Neural progenitor cell (in vitro differentiated cells): ENCODE results near the gene MCTP2. TPM values are rescaled to one million over a fixed set of nuclear protein-coding genes. Genes with fewer than 3 reads are reported as not detected.

Experiments used
- DNase-seq: peaks from one replicate; pipeline ENCODE4 v3.0.0-alpha.2; 2016; ENCODE audit warnings: low spot score
- H2AFZ ChIP-seq: fragments of 200-600 bp; sonication (generic); replicated peaks from 2 replicates; pipeline ENCODE4 v1.6.1; 2016; ENCODE audit warnings: antibody characterized with exemption
- H3F3A ChIP-seq: fragments of 200-600 bp; sonication (generic); 2 replicates; pipeline ENCODE4 v1.6.1; 2016; ENCODE audit warnings: antibody characterized with exemption, low read depth
- H3K27ac ChIP-seq: fragments of 200-600 bp; sonication (generic); 2 replicates; pipeline ENCODE4 v1.5.1; 2016; ENCODE audit warnings: mild to moderate bottlenecking
- H3K27me3 ChIP-seq: fragments of 200-600 bp; sonication (generic); 2 replicates; pipeline ENCODE4 v1.6.1; 2016; ENCODE audit warnings: mild to moderate bottlenecking, moderate library complexity
- H3K36me3 ChIP-seq: fragments of 200-600 bp; sonication (generic); 2 replicates; pipeline ENCODE4 v1.5.1; 2016
- H3K4me1 ChIP-seq: fragments of 200-600 bp; sonication (generic); 2 replicates; pipeline ENCODE4 v1.6.1; 2016; ENCODE audit warnings: mixed run types
- H3K4me2 ChIP-seq: fragments of 200-600 bp; sonication (generic); 2 replicates; pipeline ENCODE4 v1.6.1; 2016
- H3K4me3 ChIP-seq: fragments of 200-600 bp; sonication (generic); 2 replicates; pipeline ENCODE4 v1.5.1; 2016
- H3K79me2 ChIP-seq: fragments of 200-600 bp; sonication (generic); 2 replicates; pipeline ENCODE4 v1.6.1; 2016; ENCODE audit warnings: low read depth
- H3K9ac ChIP-seq: fragments of 200-600 bp; sonication (generic); 2 replicates; pipeline ENCODE4 v1.6.1; 2016
- H3K9me3 ChIP-seq: fragments of 200-600 bp; sonication (generic); 2 replicates; pipeline ENCODE4 v1.5.1; 2016; ENCODE audit warnings: low read depth
- H4K20me1 ChIP-seq: fragments of 200-600 bp; sonication (generic); 2 replicates; pipeline ENCODE4 v1.6.1; 2016; ENCODE audit warnings: low read depth
- H3K27ac Mint-ChIP-seq: 3 replicates; pipeline ENCODE4 v1.8.0; 2021; ENCODE audit warnings: mixed read lengths
- H3K27me3 Mint-ChIP-seq: 2 replicates; pipeline ENCODE4 v1.8.0; 2022; ENCODE audit warnings: low read depth, mild to moderate bottlenecking, inconsistent platforms, moderate library complexity, mixed read lengths; ENCODE audit not compliant: insufficient read depth
- H3K36me3 Mint-ChIP-seq: 3 replicates; pipeline ENCODE4 v1.8.0; 2021; ENCODE audit warnings: mixed read lengths
- H3K4me1 Mint-ChIP-seq: 3 replicates; pipeline ENCODE4 v1.8.0; 2021; ENCODE audit warnings: mixed read lengths
- H3K4me3 Mint-ChIP-seq: 3 replicates; pipeline ENCODE4 v1.8.0; 2021; ENCODE audit warnings: mild to moderate bottlenecking, moderate library complexity, mixed read lengths
- H3K9me3 Mint-ChIP-seq: 3 replicates; pipeline ENCODE4 v1.8.0; 2020; ENCODE audit warnings: mixed read lengths
- EZH2 ChIP-seq: fragments of 200-600 bp; sonication (generic); IDR thresholded peaks from 2 replicates; pipeline ENCODE4 v1.6.1; 2017; ENCODE audit warnings: antibody characterized with exemption, mild to moderate bottlenecking, moderate library complexity
- EZH2phosphoT487 ChIP-seq: fragments of 200-600 bp; sonication (generic); IDR thresholded peaks from 2 replicates; pipeline ENCODE4 v1.6.1; 2017; ENCODE audit warnings: antibody characterized with exemption
- total RNA-seq: library from RNA; depleted of rRNA; stranded (reverse); fragments of >200 nt; gene quantifications from 2 replicates; pipeline ENCODE4 v1.2.3, GENCODE V29; 2015; ENCODE audit warnings: low replicate concordance
- TF ChIP-seq, protein P1 (sequence below): fragments of 200-600 bp; sonication (generic); IDR thresholded peaks from 2 replicates; pipeline ENCODE4 v1.5.1; 2017; ENCODE audit warnings: antibody characterized with exemption, mild to moderate bottlenecking

The MCTP2 gene
- total RNA-seq, 1 donor from 2014 or later: 0.17 TPM

DNA sequence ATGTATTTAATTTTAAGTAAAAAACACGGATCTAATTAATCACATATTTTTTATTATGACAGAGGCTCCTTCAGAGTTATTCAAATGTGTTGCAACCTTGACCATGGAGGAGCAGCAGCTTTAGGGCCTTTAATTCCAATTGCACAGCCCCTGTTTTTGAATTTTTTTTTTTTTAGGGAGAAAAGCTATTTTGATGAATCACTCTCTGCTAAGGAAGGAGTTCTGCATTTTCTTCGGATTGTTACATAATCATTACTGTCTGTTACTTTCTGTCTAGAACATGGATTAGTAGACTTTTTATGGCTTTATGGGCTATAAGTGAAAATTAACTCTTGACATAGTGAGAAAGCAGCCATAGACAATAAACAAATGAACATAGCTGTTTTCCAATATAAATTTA lies 90.8 kb downstream of the MCTP2 start:
- Histone ChIP-seq H3K4me3 (no peak overlapping the region), H3K9me3 (no peaks in the 10 kb centered on the region), H3K4me1 (no peaks in the 10 kb centered on the region), H3K36me3 (no peaks in the 10 kb centered on the region), H2AFZ (no peak overlapping the region), H3K79me2 (no peaks in the 10 kb centered on the region), H4K20me1 (no peaks in the 10 kb centered on the region), H3K27me3 (no peaks in the 10 kb centered on the region), H3K4me2 (no peak overlapping the region), H3K9ac (no peak overlapping the region), H3K27ac (no peak overlapping the region), H3F3A (no peaks in the 10 kb centered on the region)
- Mint-ChIP-seq H3K27me3 (peaks cover 8% of the 10 kb centered on the region), H3K27ac (no peak overlapping the region), H3K36me3 (no peaks in the 10 kb centered on the region), H3K4me1 (peaks cover 5% of the 10 kb centered on the region), H3K9me3 (no peaks in the 10 kb centered on the region), H3K4me3 (no peak overlapping the region)
- DNase-seq: no peak
- TF ChIP-seq, protein P1, sequence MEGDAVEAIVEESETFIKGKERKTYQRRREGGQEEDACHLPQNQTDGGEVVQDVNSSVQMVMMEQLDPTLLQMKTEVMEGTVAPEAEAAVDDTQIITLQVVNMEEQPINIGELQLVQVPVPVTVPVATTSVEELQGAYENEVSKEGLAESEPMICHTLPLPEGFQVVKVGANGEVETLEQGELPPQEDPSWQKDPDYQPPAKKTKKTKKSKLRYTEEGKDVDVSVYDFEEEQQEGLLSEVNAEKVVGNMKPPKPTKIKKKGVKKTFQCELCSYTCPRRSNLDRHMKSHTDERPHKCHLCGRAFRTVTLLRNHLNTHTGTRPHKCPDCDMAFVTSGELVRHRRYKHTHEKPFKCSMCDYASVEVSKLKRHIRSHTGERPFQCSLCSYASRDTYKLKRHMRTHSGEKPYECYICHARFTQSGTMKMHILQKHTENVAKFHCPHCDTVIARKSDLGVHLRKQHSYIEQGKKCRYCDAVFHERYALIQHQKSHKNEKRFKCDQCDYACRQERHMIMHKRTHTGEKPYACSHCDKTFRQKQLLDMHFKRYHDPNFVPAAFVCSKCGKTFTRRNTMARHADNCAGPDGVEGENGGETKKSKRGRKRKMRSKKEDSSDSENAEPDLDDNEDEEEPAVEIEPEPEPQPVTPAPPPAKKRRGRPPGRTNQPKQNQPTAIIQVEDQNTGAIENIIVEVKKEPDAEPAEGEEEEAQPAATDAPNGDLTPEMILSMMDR: no peak
- TF ChIP-seq EZH2phosphoT487: no peak
- TF ChIP-seq EZH2: no peak

DNA sequence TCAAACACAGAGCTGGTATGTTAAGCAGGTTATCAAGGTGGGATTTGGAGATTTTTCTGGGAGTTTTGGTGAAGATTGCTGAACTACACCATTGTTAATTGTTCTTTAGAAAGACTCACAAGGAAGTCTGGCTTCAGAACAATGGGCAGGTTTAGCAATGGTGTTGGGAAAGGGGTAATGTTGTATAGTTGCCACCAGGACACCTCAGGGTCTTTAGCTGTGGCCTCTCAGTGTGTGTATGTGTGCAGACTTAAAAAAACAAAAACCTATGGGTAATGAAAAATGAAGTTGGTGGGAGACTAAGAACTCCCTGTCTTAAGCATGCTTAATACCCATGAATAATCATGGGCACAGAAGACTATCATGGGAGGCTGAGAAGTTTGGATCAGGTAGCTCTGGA lies 91.7 kb downstream of the MCTP2 start:
- Mint-ChIP-seq H3K27ac (no peak overlapping the region), H3K9me3 (no peaks in the 10 kb centered on the region), H3K27me3 (peaks cover 8% of the 10 kb centered on the region), H3K36me3 (no peaks in the 10 kb centered on the region), H3K4me1 (peaks cover 5% of the 10 kb centered on the region), H3K4me3 (no peak overlapping the region)
- Histone ChIP-seq H3K4me3 (no peak overlapping the region), H3K9me3 (no peaks in the 10 kb centered on the region), H3K27ac (no peak overlapping the region), H3K4me2 (no peak overlapping the region), H3K27me3 (no peaks in the 10 kb centered on the region), H2AFZ (no peak overlapping the region), H3K4me1 (no peaks in the 10 kb centered on the region), H4K20me1 (no peaks in the 10 kb centered on the region), H3F3A (no peaks in the 10 kb centered on the region), H3K9ac (no peak overlapping the region), H3K36me3 (no peaks in the 10 kb centered on the region), H3K79me2 (no peaks in the 10 kb centered on the region)
- no peak for DNase-seq
- TF ChIP-seq, protein P1: no peak
- TF ChIP-seq EZH2 (no peak), EZH2phosphoT487 (no peak)

DNA sequence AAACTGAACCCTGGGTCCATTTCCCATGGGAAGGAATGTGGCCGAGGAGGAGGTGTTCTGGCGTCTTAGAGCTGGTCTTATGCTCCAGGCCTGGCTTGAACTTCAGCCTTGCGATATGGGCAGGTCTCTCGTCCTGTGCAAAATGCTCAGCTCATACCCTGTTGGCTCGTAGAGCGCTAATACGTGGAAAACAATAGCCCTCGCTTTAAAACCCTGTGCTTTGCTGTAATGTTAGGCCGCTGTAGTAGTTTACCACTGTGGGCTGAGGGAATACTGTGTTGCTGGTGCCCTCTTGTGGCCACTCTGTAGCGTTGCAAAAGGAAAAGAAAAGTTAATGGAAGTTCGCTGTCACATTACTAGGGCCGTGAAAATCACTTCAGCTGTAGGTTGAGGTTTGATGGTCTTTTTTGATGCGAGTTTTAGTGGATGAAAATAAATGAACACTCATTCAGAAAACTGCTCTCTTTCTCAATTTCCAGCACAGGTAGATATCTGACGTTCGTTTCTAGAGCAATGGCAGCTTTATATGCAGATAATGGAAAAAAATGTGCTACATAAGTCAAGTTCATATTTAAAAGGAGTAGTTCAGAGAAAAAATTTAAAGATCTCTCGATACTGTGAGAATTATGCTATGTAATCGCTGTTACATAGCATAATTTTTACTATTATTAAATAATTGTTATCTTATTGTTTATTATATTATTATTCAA lies 92.9 kb downstream of the MCTP2 start:
- no peak overlapping the region for H3K4me2 ChIP-seq

More for the DNA sequence above, 92.9 kb downstream of the MCTP2 start:
- H3K4me1 ChIP-seq: no peaks in the 10 kb centered on the region
- Mint-ChIP-seq H3K4me3 (no peak overlapping the region), H3K9me3 (no peaks in the 10 kb centered on the region), H3K27me3 (peaks cover 8% of the 10 kb centered on the region), H3K27ac (no peak overlapping the region), H3K36me3 (no peaks in the 10 kb centered on the region), H3K4me1 (peaks cover 5% of the 10 kb centered on the region)
- no peaks in the 10 kb centered on the region for H4K20me1 ChIP-seq
- H3K9me3 ChIP-seq: no peaks in the 10 kb centered on the region
- TF ChIP-seq, protein P1: peak; percentile 98
- TF ChIP-seq EZH2phosphoT487: no peak
- peak overlapping the region; percentile 95 for H2AFZ ChIP-seq
- no peaks in the 10 kb centered on the region for H3K79me2 ChIP-seq
- H3F3A ChIP-seq: no peaks in the 10 kb centered on the region
- peak; percentile 70 for DNase-seq
- no peak overlapping the region for H3K4me3 ChIP-seq
- no peaks in the 10 kb centered on the region for H3K36me3 ChIP-seq
- no peak overlapping the region for H3K27ac ChIP-seq
- no peak overlapping the region for H3K9ac ChIP-seq
- H3K27me3 ChIP-seq: no peaks in the 10 kb centered on the region
